Islet precursor cell (in vitro differentiated cells): Measurements from ENCODE around the gene RAB6D.
A peak's percentile ranks its signal among the peaks of the same experiment; 100 is the strongest.
"Not testable (repeated sequence)": the region's sequence is repeated elsewhere in the genome, so short reads cannot be mapped to it uniquely, and the experiment has no call there.

Experiments used
- DNase-seq: peaks from one replicate; pipeline ENCODE4 v3.0.0-alpha.2; 2018

The RAB6D gene

GRCh38 chr2:131365452-131365851, 1.5 kb upstream of the RAB6D start:
- no peak for DNase-seq

DNA sequence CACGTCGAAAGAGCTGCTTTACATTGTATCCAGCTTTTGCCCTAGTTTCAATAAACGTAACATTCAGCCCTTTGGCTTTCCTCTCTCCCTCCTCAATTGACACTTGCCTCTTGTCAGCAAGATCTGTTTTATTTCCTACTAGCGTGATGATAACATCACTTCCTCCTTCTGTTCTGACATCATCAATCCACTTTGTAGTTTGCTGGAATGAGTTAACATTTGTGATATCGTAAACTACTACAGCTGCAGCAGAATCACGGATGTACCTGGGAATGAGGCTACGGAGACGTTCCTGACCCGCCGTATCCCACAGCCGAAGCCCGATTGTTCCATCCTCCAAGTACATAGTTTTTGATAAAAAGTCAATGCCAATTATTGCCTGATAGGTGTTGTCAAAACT, 755 bp downstream of the RAB6D start:
- not testable (repeated sequence) for DNase-seq

DNA sequence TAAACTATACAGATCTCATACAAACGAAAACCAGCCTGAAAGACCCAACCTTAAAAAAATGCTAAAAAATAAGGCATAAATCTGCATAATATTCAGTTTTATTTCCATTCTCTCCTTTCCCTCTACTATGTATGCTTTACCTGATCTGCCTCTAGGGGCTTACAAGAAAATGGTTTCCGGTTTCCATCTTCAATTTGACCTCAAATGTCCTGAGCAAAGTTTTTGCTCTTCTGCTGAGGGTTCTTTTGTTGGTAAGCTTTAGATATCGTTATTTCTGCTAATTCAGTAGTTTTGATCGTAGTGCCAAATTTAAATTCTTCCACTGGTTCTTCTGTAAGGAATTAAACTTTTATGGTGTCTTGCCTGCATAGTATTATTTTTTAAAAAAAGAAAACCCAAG, 2.2 kb downstream of the RAB6D start:
- DNase-seq, result not testable (repeated sequence)

- not testable (repeated sequence) for DNase-seq
These were observed 10.7 kb downstream of the RAB6D start for GRCh38 chr2:131353167-131353697.

DNA sequence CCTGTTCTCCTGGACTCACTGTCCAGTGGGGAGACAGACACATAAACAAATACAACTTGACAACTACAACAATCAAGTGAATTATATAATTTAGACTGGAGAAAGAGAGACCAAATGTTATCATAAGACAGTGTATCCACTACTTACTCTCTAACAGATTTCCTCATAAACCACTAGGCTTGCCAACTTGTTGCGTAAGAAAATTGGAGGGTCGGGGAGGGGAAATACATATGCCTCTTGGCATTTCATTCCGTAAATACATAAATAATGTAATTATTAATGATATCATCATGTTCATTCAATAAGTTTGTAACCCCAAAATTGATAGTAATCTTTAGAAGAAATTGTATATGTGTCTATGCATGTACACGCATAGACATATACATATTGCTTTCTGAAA, 14.9 kb downstream of the RAB6D start:
- no peak for DNase-seq

GRCh38 chr2:131347035-131347434, 16.9 kb downstream of the RAB6D start:
- DNase-seq, result not testable (repeated sequence)

- DNase-seq, result not testable (repeated sequence)
These were observed 24.7 kb downstream of the RAB6D start for GRCh38 chr2:131339307-131339706.

DNA sequence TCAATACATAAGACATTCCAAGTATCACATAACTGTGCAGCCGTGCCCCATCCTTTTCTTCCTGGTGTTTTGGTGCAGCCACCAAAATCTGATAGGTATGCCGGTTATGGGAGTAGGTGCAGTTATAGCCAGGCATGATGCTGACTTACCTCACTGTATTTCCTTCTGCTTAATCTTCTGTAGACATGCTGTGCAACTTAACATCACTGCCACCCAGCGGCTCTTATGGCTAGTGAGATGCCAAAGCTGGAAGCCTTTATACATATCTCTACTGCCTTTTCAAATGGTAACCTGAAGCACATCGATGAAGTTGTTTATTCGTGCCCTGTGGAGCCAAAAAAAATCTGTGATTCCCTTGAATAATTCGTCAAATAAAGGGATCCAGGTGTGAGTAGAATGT, 28.6 kb downstream of the RAB6D start:
- peak; percentile 55 for DNase-seq

DNA sequence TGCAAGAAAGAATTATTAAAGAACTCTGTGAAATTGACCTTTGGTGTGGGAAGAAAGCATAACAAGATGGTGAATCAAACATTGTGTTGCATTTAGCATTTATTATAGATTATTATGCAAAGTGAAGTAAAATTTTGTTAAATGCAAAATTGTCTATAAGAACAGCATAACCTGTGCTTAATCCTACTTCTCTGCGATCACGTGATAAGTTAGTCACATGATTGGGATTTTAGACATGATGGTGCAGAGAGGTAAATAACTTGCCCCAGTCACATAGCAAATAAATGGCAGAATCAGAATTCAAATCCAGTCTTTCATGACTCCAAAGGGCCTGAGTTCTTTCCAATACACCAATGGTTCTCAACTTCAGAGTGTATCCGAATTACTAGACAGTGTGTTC, 31.3 kb downstream of the RAB6D start:
- not testable (repeated sequence) for DNase-seq

- peak; percentile 75 for DNase-seq
These were observed 33.0 kb downstream of the RAB6D start for GRCh38 chr2:131331000-131331399.

GRCh38 chr2:131322209-131322608, 41.8 kb downstream of the RAB6D start:
- no peak for DNase-seq

DNA sequence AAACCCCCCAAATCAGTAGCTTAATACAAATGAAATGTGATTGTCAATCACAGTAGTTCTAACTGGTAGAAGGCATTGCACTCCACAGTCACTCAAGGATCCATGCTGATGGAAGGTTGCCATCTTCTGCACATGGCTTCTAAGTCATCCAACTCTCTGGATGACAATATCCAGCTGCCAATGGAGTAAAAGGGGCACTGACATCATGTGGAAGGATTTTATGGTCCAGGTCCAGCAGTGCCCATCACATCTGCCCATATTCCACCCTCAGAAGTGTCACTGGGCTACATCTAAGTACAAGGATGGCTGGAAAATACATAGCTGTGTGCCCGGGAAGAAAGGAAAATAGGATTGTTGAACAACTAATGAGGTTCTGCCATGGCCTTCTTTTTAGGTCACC, 42.6 kb downstream of the RAB6D start:
- DNase-seq, result not testable (repeated sequence)

- peak; percentile 53 for DNase-seq
These were observed 53.0 kb downstream of the RAB6D start for GRCh38 chr2:131311001-131311400.
